CD14-positive monocyte (primary cell): ENCODE results near the gene TES. TPM values are rescaled to one million over a fixed set of nuclear protein-coding genes. Genes with fewer than 3 reads are reported as not detected.
A peak's percentile ranks its signal among the peaks of the same experiment; 100 is the strongest.

Experiments
- DNase-seq, 3 donors: peaks; one replicate each; pipeline ENCODE4 v3.0.0-alpha.2; 2011 to 2022
- H2AFZ ChIP-seq: 2 replicates; pipeline ENCODE4 v1.6.0; 2012; ENCODE audit warnings: mild to moderate bottlenecking, low read depth, low read length, inconsistent platforms; ENCODE audit not compliant: insufficient read depth, poor library complexity, severe bottlenecking
- H3K27ac ChIP-seq, 2 donors: 1 replicate in 1 of 2; 2 replicates in 1 of 2; pipeline ENCODE4 v1.5.1; 2012 to 2013; ENCODE audit warnings: low read length in 2 of 2, control low read depth in 1 of 2, inconsistent platforms in 1 of 2, low read depth in 1 of 2, mild to moderate bottlenecking in 1 of 2
- H3K27me3 ChIP-seq, 2 donors: one replicate each; pipeline versions ENCODE4 v1.6.0 to v1.6.1; 2011 to 2013; ENCODE audit warnings: low read length in 2 of 2; ENCODE audit not compliant: control insufficient read depth in 2 of 2, insufficient read depth in 2 of 2
- H3K36me3 ChIP-seq, 2 donors: replicated peaks in 1 of 2; 1 replicate in 1 of 2; 2 replicates in 1 of 2; pipeline versions ENCODE4 v1.5.1 to v1.6.1; 2012 to 2013; ENCODE audit warnings: low read length in 2 of 2, control low read depth in 1 of 2, inconsistent platforms in 1 of 2, mild to moderate bottlenecking in 1 of 2; ENCODE audit not compliant: insufficient read depth in 2 of 2, control insufficient read depth in 1 of 2
- H3K4me1 ChIP-seq, 2 donors: 1 replicate in 1 of 2; 2 replicates in 1 of 2; pipeline versions ENCODE4 v1.5.1 to v1.6.1; 2012 to 2013; ENCODE audit warnings: low read length in 2 of 2, control low read depth in 1 of 2, inconsistent platforms in 1 of 2, mild to moderate bottlenecking in 1 of 2, moderate library complexity in 1 of 2; ENCODE audit not compliant: insufficient read depth in 2 of 2, control insufficient read depth in 1 of 2
- H3K4me2 ChIP-seq: replicated peaks from 2 replicates; pipeline ENCODE3; 2012; ENCODE audit warnings: low read length, moderate library complexity, mild to moderate bottlenecking; ENCODE audit not compliant: poor library complexity, severe bottlenecking; ENCODE audit errors: extremely low read depth
- H3K4me3 ChIP-seq, 3 experiments: fragments of 200-600 bp in 1 of 3; sonication (generic) in 1 of 3; replicated peaks in 1 of 3; 1 replicate in 2 of 3; 2 replicates in 1 of 3; pipeline ENCODE4 v1.5.1; 2011 to 2013; ENCODE audit warnings: low read length in 3 of 3, mild to moderate bottlenecking in 3 of 3, control low read depth in 2 of 3, low read depth in 2 of 3, inconsistent platforms in 1 of 3, moderate library complexity in 1 of 3
- H3K79me2 ChIP-seq: 2 replicates; pipeline ENCODE4 v1.6.0; 2012; ENCODE audit warnings: mild to moderate bottlenecking, control low read depth, inconsistent platforms, low read length, moderate library complexity; ENCODE audit not compliant: insufficient read depth
- H3K9ac ChIP-seq: 2 replicates; pipeline ENCODE4 v1.6.0; 2017; ENCODE audit warnings: low read length, mild to moderate bottlenecking; ENCODE audit not compliant: insufficient read depth, poor library complexity, severe bottlenecking
- H3K9me3 ChIP-seq, 2 donors: replicated peaks in 1 of 2; 1 replicate in 1 of 2; 2 replicates in 1 of 2; pipeline versions ENCODE4 v1.5.1 to v1.6.1; 2012 to 2013; ENCODE audit warnings: low read length in 2 of 2, control low read depth in 1 of 2; ENCODE audit not compliant: control insufficient read depth in 1 of 2, insufficient read depth in 1 of 2
- H4K20me1 ChIP-seq: 2 replicates; pipeline ENCODE4 v1.6.0; 2012; ENCODE audit warnings: mild to moderate bottlenecking, low read length, control low read depth, moderate library complexity; ENCODE audit not compliant: insufficient read depth
- H3K27ac Mint-ChIP-seq, 7 donors: one replicate each; pipeline ENCODE4 v1.8.0; 2020; ENCODE audit warnings: mild to moderate bottlenecking in 7 of 7, mixed read lengths in 7 of 7, moderate library complexity in 6 of 7, inconsistent platforms in 2 of 7
- H3K27me3 Mint-ChIP-seq, 3 donors: one replicate each; pipeline ENCODE4 v1.8.0; 2021 to 2022; ENCODE audit warnings: low read depth in 3 of 3, mild to moderate bottlenecking in 3 of 3, mixed read lengths in 3 of 3, moderate library complexity in 3 of 3, inconsistent platforms in 1 of 3
- H3K36me3 Mint-ChIP-seq, 2 donors: one replicate each; pipeline ENCODE4 v1.8.0; 2020; ENCODE audit warnings: mixed read lengths in 2 of 2, inconsistent platforms in 1 of 2, mild to moderate bottlenecking in 1 of 2
- H3K4me1 Mint-ChIP-seq: one replicate; pipeline ENCODE4 v1.8.0; 2020; ENCODE audit warnings: mild to moderate bottlenecking, mixed read lengths
- H3K4me3 Mint-ChIP-seq, 2 donors: one replicate each; pipeline ENCODE4 v1.8.0; 2020; ENCODE audit warnings: mild to moderate bottlenecking in 2 of 2, mixed read lengths in 2 of 2, moderate library complexity in 1 of 2
- H3K9me3 Mint-ChIP-seq, 7 donors: one replicate each; pipeline ENCODE4 v1.8.0; 2020 to 2022; ENCODE audit warnings: mixed read lengths in 7 of 7, mild to moderate bottlenecking in 6 of 7, moderate library complexity in 6 of 7, inconsistent platforms in 2 of 7
- CTCF ChIP-seq: fragments of 200-600 bp; IDR thresholded peaks from one replicate; pipeline ENCODE4 v1.8.0; 2022; ENCODE audit warnings: antibody characterized with exemption, mild to moderate bottlenecking
- WGBS: methylation state at CpG from one replicate; pipeline ENCODE4 v1.1.5; 2013; ENCODE audit warnings: missing lambda C conversion rate; ENCODE audit not compliant: insufficient coverage; 5-methylcytosine and 5-hydroxymethylcytosine counted together
- intact Hi-C, 2 donors: fragments of 100-400 bp; cut with micrococcal nuclease; formaldehyde crosslinking; loops; one replicate each; pipeline versions ENCODE4 v1.15.0 to v1.15.1; 2023
- polyA plus RNA-seq, 3 donors: library from polyadenylated mRNA; depleted of rRNA in 1 of 3; unstranded in 2 of 3; stranded (reverse) in 1 of 3; fragments of 300-500 nt in 2 of 3; fragments of >200 nt in 1 of 3; fragmentation: Illumina TruSeq in 2 of 3; gene quantifications; 1 replicate in 2 of 3; 2 replicates in 1 of 3; pipeline ENCODE4 v1.2.3, GENCODE V29; 2012 to 2021

TES gene
- polyA plus RNA-seq, 3 donors, result 61.7 to 104 (median 89.0) TPM

- Histone ChIP-seq H3K9ac (no peak overlapping the region), H4K20me1 (peaks cover 68% of the 10 kb centered on the region), H3K27ac (peak overlapping the region in 1 of 2 donors; percentile 96), H3K9me3 (no peaks in the 10 kb centered on the region), H3K4me3 (peak overlapping the region in 2 of 3 experiments; percentile 4 to 83), H3K27me3 (no peaks in the 10 kb centered on the region), H2AFZ (no peak overlapping the region), H3K4me2 (peak overlapping the region; percentile 78), H3K36me3 (no peaks in the 10 kb centered on the region), H3K4me1 (peaks cover 50 to 76% of the 10 kb centered on the region in 2 donors), H3K79me2 (peaks cover 81% of the 10 kb centered on the region)
- Mint-ChIP-seq H3K4me3 (peak overlapping the region; percentile 82 to 91), H3K27ac (peak overlapping the region in 5 of 7 donors; percentile 15 to 98 (median 97)), H3K9me3 (peaks cover 0 to 2% (median 0%) of the 10 kb centered on the region in 7 donors), H3K27me3 (no peaks in the 10 kb centered on the region), H3K4me1 (peaks cover 64% of the 10 kb centered on the region), H3K36me3 (peaks cover 4 to 6% of the 10 kb centered on the region in 2 donors)
- TF ChIP-seq CTCF, result no peak
- DNase-seq, result no peak
- WGBS, result 17% methylated on average over 1 of the region's 4 CpGs
- intact Hi-C loops, result loop anchor here in 1 of 2 donors (10.0 kb wide), 2 partner anchors 189 to 1289 kb away; partner anchors contain the start of gene MDFIC
Observed at GRCh38 chr7:116213361-116214130, 3.2 kb downstream of the TES start.

GRCh38 chr7:116214921-116215320, 4.6 kb downstream of the TES start:
- H3K9ac ChIP-seq, result no peak overlapping the region
- TF ChIP-seq CTCF, result no peak
- H3K9me3 ChIP-seq, result no peaks in the 10 kb centered on the region
- Mint-ChIP-seq H3K27ac (peak overlapping the region in 1 of 7 donors; percentile 52), H3K36me3 (peaks cover 6 to 7% of the 10 kb centered on the region in 2 donors), H3K9me3 (peaks cover 0 to 2% (median 0%) of the 10 kb centered on the region in 7 donors), H3K4me1 (peaks cover 73% of the 10 kb centered on the region), H3K4me3 (no peak overlapping the region), H3K27me3 (no peaks in the 10 kb centered on the region)
- no peak overlapping the region for H3K4me3 ChIP-seq
- peaks cover 48 to 84% of the 10 kb centered on the region in 2 donors for H3K4me1 ChIP-seq
- no CpG with 5 or more reads among the region's 3 CpGs for WGBS
- H3K4me2 ChIP-seq, result peak overlapping the region; percentile 78
- peaks cover 79% of the 10 kb centered on the region for H4K20me1 ChIP-seq
- DNase-seq, result no peak
- no peaks in the 10 kb centered on the region for H3K36me3 ChIP-seq
- H3K27me3 ChIP-seq, result no peaks in the 10 kb centered on the region
- peaks cover 94% of the 10 kb centered on the region for H3K79me2 ChIP-seq
- H2AFZ ChIP-seq, result no peak overlapping the region
- peak overlapping the region in 1 of 2 donors; percentile 49 for H3K27ac ChIP-seq
- intact Hi-C loops, result loop anchor here in 1 of 2 donors (10.0 kb wide), 2 partner anchors 190 to 1290 kb away; partner anchors contain the start of gene MDFIC
